ENCODE data around the gene SYNGR4.

DNA sequence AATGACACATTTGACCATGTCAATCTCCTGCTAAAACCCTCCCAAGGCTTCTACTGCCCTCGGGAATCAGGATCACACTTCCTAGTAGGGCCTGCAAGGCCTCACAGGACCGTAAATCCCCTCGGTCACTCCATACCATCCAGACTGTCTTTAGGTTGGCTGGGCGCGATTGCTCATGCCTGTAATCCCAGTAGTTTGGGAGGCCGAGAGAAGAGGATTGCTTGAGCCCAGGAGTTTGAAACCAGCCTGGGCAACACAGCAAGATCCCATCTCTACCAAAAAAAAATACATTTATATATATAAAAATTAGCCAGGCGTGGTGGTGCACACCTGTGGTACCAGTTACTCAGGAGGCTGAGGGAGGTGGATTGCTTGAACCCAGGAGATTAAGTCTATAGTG, 15.4 kb upstream of the SYNGR4 start:
- TF ChIP-seq, protein P1, sequence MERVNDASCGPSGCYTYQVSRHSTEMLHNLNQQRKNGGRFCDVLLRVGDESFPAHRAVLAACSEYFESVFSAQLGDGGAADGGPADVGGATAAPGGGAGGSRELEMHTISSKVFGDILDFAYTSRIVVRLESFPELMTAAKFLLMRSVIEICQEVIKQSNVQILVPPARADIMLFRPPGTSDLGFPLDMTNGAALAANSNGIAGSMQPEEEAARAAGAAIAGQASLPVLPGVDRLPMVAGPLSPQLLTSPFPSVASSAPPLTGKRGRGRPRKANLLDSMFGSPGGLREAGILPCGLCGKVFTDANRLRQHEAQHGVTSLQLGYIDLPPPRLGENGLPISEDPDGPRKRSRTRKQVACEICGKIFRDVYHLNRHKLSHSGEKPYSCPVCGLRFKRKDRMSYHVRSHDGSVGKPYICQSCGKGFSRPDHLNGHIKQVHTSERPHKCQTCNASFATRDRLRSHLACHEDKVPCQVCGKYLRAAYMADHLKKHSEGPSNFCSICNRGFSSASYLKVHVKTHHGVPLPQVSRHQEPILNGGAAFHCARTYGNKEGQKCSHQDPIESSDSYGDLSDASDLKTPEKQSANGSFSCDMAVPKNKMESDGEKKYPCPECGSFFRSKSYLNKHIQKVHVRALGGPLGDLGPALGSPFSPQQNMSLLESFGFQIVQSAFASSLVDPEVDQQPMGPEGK (CRISPR knock-in tag; IDR thresholded peaks at IDR 0.05; ENCODE audit: borderline replicate concordance) = no peak
- TF ChIP-seq OSR1 (CRISPR knock-in tag; IDR thresholded peaks at IDR 0.05) (no peak), GLIS3 (CRISPR knock-in tag; IDR thresholded peaks at IDR 0.05) (no peak), TCF4 (CRISPR knock-in tag; IDR thresholded peaks at IDR 0.05; ENCODE audit: borderline replicate concordance) (no peak), RARB (CRISPR knock-in tag; IDR thresholded peaks at IDR 0.05) (no peak), CSDC2 (CRISPR knock-in tag; IDR thresholded peaks at IDR 0.05) (no peak), TOX (CRISPR knock-in tag; IDR thresholded peaks at IDR 0.05; ENCODE audit: borderline replicate concordance) (no peak), POU6F1 (CRISPR knock-in tag; IDR thresholded peaks at IDR 0.05; ENCODE audit: borderline replicate concordance, low read depth) (no peak), ZFP30 (CRISPR knock-in tag; IDR thresholded peaks at IDR 0.05) (no peak), ESRRG (CRISPR knock-in tag; IDR thresholded peaks at IDR 0.05) (no peak), ZC3H10 (CRISPR knock-in tag; IDR thresholded peaks at IDR 0.05) (no peak), ZNF70 (CRISPR knock-in tag; IDR thresholded peaks at IDR 0.05) (no peak)
- TF ChIP-seq, protein P2, sequence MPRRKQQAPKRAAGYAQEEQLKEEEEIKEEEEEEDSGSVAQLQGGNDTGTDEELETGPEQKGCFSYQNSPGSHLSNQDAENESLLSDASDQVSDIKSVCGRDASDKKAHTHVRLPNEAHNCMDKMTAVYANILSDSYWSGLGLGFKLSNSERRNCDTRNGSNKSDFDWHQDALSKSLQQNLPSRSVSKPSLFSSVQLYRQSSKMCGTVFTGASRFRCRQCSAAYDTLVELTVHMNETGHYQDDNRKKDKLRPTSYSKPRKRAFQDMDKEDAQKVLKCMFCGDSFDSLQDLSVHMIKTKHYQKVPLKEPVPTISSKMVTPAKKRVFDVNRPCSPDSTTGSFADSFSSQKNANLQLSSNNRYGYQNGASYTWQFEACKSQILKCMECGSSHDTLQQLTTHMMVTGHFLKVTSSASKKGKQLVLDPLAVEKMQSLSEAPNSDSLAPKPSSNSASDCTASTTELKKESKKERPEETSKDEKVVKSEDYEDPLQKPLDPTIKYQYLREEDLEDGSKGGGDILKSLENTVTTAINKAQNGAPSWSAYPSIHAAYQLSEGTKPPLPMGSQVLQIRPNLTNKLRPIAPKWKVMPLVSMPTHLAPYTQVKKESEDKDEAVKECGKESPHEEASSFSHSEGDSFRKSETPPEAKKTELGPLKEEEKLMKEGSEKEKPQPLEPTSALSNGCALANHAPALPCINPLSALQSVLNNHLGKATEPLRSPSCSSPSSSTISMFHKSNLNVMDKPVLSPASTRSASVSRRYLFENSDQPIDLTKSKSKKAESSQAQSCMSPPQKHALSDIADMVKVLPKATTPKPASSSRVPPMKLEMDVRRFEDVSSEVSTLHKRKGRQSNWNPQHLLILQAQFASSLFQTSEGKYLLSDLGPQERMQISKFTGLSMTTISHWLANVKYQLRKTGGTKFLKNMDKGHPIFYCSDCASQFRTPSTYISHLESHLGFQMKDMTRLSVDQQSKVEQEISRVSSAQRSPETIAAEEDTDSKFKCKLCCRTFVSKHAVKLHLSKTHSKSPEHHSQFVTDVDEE (CRISPR knock-in tag; IDR thresholded peaks at IDR 0.05) = no peak

All from SK-N-SH treated with all-trans-retinoic acid at 6 μM for 48 hours (cell line).